GM12865 (cell line): ENCODE data around the gene DRGX.

Source experiments
- DNase-seq: peaks from one replicate; pipeline ENCODE4 v3.0.0; 2010; ENCODE audit warnings: low read depth
- H3K4me3 ChIP-seq: 2 replicates; pipeline ENCODE4 v1.5.1; 2011; ENCODE audit warnings: mild to moderate bottlenecking, low read depth, low read length, control low read depth
- TF ChIP-seq, protein P1 (sequence below): IDR thresholded peaks from 2 replicates; pipeline ENCODE4 v1.5.1; 2011; ENCODE audit warnings: low read length, control low read depth, low read depth, inconsistent platforms; ENCODE audit not compliant: insufficient read depth; ENCODE audit errors: missing control alignments

DRGX gene

DNA sequence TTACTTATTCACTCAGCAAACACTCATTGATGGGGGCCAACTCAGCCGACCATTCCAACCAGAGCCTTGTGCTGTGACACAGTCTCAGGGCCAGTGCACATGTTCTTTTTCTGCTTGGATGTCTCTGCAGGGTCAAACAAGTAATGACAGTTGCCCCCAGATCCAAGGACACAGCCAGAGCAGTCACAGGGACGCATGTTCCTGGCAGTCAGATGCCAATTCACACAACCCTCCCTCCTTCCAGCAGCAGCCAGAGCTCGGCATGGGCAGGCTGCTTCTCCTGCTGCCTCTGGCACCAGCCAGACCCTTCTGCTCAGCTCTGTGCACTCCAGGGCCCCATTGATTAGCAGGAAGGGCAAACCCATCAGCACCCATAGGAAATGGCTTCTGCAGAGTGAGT, 20.3 kb downstream of the DRGX start:
- DNase-seq, result no peak
- H3K4me3 ChIP-seq, result no peak overlapping the region
- TF ChIP-seq, protein P1, sequence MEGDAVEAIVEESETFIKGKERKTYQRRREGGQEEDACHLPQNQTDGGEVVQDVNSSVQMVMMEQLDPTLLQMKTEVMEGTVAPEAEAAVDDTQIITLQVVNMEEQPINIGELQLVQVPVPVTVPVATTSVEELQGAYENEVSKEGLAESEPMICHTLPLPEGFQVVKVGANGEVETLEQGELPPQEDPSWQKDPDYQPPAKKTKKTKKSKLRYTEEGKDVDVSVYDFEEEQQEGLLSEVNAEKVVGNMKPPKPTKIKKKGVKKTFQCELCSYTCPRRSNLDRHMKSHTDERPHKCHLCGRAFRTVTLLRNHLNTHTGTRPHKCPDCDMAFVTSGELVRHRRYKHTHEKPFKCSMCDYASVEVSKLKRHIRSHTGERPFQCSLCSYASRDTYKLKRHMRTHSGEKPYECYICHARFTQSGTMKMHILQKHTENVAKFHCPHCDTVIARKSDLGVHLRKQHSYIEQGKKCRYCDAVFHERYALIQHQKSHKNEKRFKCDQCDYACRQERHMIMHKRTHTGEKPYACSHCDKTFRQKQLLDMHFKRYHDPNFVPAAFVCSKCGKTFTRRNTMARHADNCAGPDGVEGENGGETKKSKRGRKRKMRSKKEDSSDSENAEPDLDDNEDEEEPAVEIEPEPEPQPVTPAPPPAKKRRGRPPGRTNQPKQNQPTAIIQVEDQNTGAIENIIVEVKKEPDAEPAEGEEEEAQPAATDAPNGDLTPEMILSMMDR, result no peak

DNA sequence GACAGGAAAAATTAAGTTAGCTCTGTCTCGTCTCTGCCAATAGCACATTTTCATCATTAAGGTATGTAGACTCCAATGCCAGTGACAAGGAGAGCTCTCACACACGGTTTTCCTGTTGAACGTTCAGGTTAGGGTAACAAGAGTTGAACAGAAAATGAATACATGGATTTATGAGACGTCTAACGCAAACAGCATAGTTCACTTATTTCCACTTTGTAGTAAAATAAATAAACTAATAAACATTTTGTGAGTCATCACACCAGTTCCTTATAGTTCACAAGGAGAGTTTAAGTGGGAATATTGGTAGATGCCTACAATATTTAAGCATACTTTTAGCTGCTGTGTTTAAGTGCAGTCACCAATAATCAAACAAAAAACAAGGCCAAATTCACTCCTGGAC, 21.1 kb downstream of the DRGX start:
- TF ChIP-seq, protein P1, result no peak
- no peak for DNase-seq
- H3K4me3 ChIP-seq, result no peak overlapping the region

DNA sequence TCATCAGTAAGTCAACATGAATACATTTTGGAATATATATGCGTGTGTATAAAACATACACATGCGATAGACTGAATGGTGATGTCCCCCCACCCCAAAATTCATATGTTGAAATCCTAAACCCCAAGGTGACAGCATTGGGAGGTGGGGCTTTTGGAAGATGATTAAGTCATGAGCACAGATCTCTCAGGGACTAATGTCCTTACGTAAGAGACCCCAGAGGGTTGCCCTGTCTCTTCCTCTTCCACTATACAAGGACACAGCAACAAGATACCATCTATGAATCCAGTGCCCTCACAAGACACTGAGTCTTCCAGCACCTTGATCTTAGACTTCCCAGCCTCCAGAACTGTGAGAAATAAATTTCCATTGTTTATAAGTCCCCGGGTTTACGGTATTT, 22.5 kb downstream of the DRGX start:
- no peak for DNase-seq
- TF ChIP-seq, protein P1, result no peak
- no peak overlapping the region for H3K4me3 ChIP-seq

DNA sequence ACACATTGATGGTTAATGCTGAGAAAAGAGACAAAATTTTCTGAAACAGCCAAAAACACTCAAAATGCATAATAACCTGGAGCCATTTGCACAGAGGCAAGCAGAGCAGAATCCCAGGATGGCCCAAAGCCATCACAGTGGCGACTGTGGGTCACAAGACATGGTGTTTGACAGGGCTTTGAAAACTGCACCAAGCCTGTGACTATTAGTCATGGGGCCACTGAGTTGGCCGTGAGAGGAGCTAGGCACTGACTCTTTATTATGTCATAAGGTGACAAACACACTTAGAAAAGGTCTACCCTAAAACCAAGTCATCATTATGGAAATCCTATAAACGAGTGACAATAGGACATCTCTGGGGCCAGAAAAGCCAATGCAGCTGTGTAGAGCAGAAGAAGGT, 23.9 kb downstream of the DRGX start:
- no peak overlapping the region for H3K4me3 ChIP-seq
- DNase-seq, result no peak
- TF ChIP-seq, protein P1, result no peak

DNA sequence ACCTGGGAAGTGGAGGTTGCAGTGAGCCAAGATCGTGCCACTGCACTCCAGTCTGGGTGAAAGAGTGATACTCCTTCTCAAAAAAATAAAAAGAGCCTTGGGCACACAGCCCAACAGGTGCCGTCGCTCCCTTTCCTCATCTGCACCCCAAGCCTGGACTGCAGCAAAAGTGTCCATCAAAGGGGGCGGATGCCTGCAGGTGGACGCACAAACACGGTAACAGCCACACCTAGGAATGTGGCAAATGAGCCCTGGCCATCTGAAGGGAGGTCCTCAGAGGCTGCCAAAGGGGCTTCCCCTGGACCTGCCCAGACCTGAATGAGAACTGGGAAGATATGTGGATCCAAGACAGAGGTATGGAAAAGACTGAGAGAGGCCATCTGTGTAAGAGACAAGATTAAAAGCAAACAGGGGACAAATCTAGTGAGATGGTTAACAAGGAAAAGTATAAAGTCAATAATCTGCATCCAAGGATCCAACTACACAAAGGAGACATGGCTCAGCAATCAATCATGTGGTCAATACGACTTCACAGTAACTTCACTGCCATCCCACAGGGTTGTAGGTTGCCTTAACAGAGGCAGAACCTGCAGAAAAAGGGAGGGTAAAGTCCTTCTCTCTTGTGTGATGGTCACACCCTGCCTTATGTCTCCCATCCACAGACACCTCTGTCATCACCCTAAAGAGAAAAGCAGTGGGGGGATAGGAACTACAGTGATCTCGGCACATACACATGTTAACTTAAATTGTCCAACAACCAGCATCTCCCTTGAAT, 25.4 kb downstream of the DRGX start:
- no peak overlapping the region for H3K4me3 ChIP-seq
- no peak for DNase-seq
- TF ChIP-seq, protein P1, result no peak

DNA sequence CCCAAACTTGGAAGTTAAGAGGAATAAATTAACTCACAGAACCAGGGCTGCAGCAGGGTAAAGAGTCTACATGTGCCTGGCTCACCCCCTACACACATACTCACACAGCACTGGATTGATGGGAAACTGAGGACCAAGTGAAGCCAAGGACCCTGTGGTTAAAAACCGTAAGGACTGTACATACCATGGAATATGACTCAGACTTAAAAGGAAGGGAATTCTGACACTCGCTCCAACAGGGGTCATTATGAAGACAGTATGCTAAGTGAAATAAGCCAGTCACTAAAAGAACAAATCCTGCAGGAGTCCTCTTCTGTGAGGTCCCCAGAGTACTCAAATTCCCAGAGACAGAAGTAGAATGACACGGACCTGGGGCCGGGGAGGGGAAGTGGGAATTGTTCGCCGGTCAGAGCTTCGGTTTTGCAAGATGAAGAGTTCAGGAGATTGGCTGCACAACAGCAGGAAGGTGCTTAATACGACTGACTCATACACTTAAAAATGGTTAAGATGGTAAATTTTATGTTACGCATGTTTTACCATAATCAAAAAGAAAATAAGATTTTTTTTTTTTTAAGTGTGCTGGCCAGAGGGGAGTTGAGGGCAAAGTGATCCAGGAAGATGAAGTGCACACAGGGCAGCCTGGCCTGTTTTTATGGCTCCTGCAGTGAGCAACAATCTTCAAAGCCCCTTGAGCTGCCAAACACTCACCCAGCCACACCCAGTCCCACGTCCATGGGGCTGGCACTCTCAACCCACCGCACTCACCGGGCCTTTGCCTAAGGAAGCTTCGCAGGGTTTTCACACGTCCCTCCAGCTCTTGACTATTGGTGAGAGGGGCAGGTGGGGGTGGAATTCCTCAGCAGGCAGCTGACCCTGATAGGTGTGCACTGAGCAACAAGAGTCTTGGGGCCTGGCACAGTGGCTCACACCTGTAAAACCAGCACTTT, 26.4 kb downstream of the DRGX start:
- TF ChIP-seq, protein P1, result no peak
- no peak overlapping the region for H3K4me3 ChIP-seq
- DNase-seq, result no peak

DNA sequence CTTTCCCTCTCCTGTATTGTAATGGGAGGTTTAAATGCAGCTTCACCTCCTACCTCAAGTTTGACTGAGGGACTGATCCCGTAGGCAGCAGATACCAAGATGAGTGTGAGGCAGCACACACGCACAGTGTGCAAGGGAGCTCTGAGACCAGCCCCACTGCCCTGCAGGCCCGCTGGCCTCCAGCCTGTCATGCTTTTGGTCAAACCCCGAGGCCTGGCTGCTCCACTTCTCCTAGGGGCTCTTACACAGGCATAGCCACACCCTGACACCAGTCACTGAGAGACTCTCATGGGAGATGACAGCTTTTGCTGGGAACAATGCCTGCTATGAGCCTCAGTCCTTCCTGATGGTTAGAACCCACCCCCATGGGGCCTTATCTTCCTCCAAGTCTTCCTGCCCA, 27.6 kb downstream of the DRGX start:
- H3K4me3 ChIP-seq, result no peak overlapping the region
- no peak for DNase-seq
- TF ChIP-seq, protein P1, result no peak
